ENCODE measurements around the gene CYP27A1.

GRCh38 chr2:218856167-218856895 is 74.4 kb downstream of the CYP27A1 start:
- TF ChIP-seq CTCF (IDR thresholded peaks at IDR 0.05; ENCODE audit: low read length) (no peak), EZH2 (IDR thresholded peaks at IDR 0.05; ENCODE audit: borderline replicate concordance, low read length) (no peak)
